WTC11 (cell line): ENCODE results near the gene SELENOW.

Source experiments
- GTF2I ChIP-seq: fragments of 250-450 bp; sonication (Bioruptor Pico); conservative IDR thresholded peaks from 2 replicates; pipeline ENCODE4 v1.4.0; 2021; ENCODE audit warnings: mild to moderate bottlenecking
- NR2C2 ChIP-seq: sonication (generic); formaldehyde crosslinking; IDR thresholded peaks from 2 replicates; pipeline ENCODE4 v1.8.0; 2022; ENCODE audit warnings: mild to moderate bottlenecking, missing genetic modification reagents
- TEAD4 ChIP-seq: sonication (generic); formaldehyde crosslinking; IDR thresholded peaks from 2 replicates; pipeline ENCODE4 v1.8.0; 2022; ENCODE audit warnings: mild to moderate bottlenecking, missing genetic modification reagents
- TF ChIP-seq, protein P1 (sequence below): sonication (generic); formaldehyde crosslinking; IDR thresholded peaks from 2 replicates; pipeline ENCODE4 v1.8.0; 2022; ENCODE audit warnings: mild to moderate bottlenecking, missing genetic modification reagents
- TF ChIP-seq, protein P2 (sequence below): fragments of 200-600 bp; IDR thresholded peaks from 2 replicates; pipeline ENCODE4 v1.8.0; 2022; ENCODE audit warnings: antibody characterized with exemption

- no peak for TF ChIP-seq GTF2I (CRISPR knock-in tag)
- TF ChIP-seq, protein P1, sequence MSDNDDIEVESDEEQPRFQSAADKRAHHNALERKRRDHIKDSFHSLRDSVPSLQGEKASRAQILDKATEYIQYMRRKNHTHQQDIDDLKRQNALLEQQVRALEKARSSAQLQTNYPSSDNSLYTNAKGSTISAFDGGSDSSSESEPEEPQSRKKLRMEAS (CRISPR knock-in tag): no peak
- TF ChIP-seq TEAD4 (CRISPR knock-in tag): no peak
- no peak for TF ChIP-seq NR2C2 (CRISPR knock-in tag)
- TF ChIP-seq, protein P2, sequence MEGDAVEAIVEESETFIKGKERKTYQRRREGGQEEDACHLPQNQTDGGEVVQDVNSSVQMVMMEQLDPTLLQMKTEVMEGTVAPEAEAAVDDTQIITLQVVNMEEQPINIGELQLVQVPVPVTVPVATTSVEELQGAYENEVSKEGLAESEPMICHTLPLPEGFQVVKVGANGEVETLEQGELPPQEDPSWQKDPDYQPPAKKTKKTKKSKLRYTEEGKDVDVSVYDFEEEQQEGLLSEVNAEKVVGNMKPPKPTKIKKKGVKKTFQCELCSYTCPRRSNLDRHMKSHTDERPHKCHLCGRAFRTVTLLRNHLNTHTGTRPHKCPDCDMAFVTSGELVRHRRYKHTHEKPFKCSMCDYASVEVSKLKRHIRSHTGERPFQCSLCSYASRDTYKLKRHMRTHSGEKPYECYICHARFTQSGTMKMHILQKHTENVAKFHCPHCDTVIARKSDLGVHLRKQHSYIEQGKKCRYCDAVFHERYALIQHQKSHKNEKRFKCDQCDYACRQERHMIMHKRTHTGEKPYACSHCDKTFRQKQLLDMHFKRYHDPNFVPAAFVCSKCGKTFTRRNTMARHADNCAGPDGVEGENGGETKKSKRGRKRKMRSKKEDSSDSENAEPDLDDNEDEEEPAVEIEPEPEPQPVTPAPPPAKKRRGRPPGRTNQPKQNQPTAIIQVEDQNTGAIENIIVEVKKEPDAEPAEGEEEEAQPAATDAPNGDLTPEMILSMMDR: no peak
Measured at GRCh38 chr19:47729468-47729798, 49.1 kb upstream of the SELENOW start.
